Fibroblast of lung (primary cell): ENCODE measurements around the gene RTBDN. TPM values are rescaled to one million over a fixed set of nuclear protein-coding genes. Genes with fewer than 3 reads are reported as not detected.

Experiments
- DNase-seq, 2 donors: peaks; one replicate each; pipeline versions ENCODE4 v3.0.0 to v3.0.0-alpha.2; 2010; ENCODE audit warnings: low read depth in 2 of 2
- H2AFZ ChIP-seq: 2 replicates; pipeline ENCODE4 v1.5.1; 2012; ENCODE audit warnings: low read length, control low read depth, inconsistent platforms
- H3K27ac ChIP-seq: 2 replicates; pipeline ENCODE4 v1.5.1; 2011; ENCODE audit warnings: low read length, control low read depth; ENCODE audit not compliant: insufficient read depth
- H3K27me3 ChIP-seq: 2 replicates; pipeline ENCODE4 v1.5.1; 2011; ENCODE audit warnings: mild to moderate bottlenecking, low read length; ENCODE audit not compliant: control insufficient read depth, insufficient read depth
- H3K36me3 ChIP-seq: 2 replicates; pipeline ENCODE4 v1.5.1; 2011; ENCODE audit warnings: low read length; ENCODE audit not compliant: control insufficient read depth, insufficient read depth
- H3K4me1 ChIP-seq: 2 replicates; pipeline ENCODE4 v1.5.1; 2011; ENCODE audit warnings: low read length; ENCODE audit not compliant: control insufficient read depth, insufficient read depth; ENCODE audit errors: extremely low read depth
- H3K4me2 ChIP-seq: 2 replicates; pipeline ENCODE4 v1.5.1; 2011; ENCODE audit warnings: low read length, control low read depth; ENCODE audit not compliant: insufficient read depth; ENCODE audit errors: extremely low read depth
- H3K4me3 ChIP-seq, 4 experiments: fragments of 200-600 bp in 1 of 4; sonication (generic) in 1 of 4; replicated peaks in 1 of 4; 2 replicates each; pipeline ENCODE4 v1.5.1; 2011 to 2016; ENCODE audit warnings: low read length in 4 of 4, low read depth in 3 of 4, mild to moderate bottlenecking in 3 of 4, control low read depth in 2 of 4, inconsistent platforms in 1 of 4, mixed read lengths in 1 of 4; ENCODE audit not compliant: insufficient read depth in 1 of 4; ENCODE audit errors: control extremely low read depth in 1 of 4
- H3K79me2 ChIP-seq: 2 replicates; pipeline ENCODE4 v1.5.1; 2012; ENCODE audit warnings: mild to moderate bottlenecking, low read length, inconsistent platforms; ENCODE audit not compliant: control insufficient read depth, insufficient read depth
- H3K9ac ChIP-seq: 2 replicates; pipeline ENCODE4 v1.5.1; 2011; ENCODE audit warnings: mild to moderate bottlenecking, low read length, control low read depth; ENCODE audit not compliant: insufficient read depth
- H3K9me3 ChIP-seq: 2 replicates; pipeline ENCODE4 v1.5.1; 2012; ENCODE audit warnings: low read depth, low read length; ENCODE audit not compliant: control insufficient read depth, insufficient read depth
- H4K20me1 ChIP-seq: 2 replicates; pipeline ENCODE4 v1.5.1; 2011; ENCODE audit warnings: low read length; ENCODE audit not compliant: control insufficient read depth, insufficient read depth; ENCODE audit errors: extremely low read depth
- CTCF ChIP-seq, 2 donors: IDR thresholded peaks in 1 of 2; conservative IDR thresholded peaks in 1 of 2; 1 replicate in 1 of 2; 2 replicates in 1 of 2; pipeline ENCODE4 v1.5.1; 2011 to 2012; ENCODE audit warnings: low read length in 2 of 2, control low read depth in 1 of 2, inconsistent platforms in 1 of 2, low read depth in 1 of 2, mild to moderate bottlenecking in 1 of 2
- EZH2 ChIP-seq: IDR thresholded peaks from 2 replicates; pipeline ENCODE4 v1.5.1; 2012; ENCODE audit warnings: low read length, control low read depth, mild to moderate bottlenecking; ENCODE audit errors: missing control alignments
- polyA plus RNA-seq, 2 donors: library from polyadenylated mRNA; depleted of rRNA in 1 of 2; stranded (reverse) in 1 of 2; unstranded in 1 of 2; fragments of >200 nt; gene quantifications; 2 replicates each; pipeline ENCODE4 v1.2.1, GENCODE V29; 2011 to 2012; ENCODE audit warnings: missing spikeins in 1 of 2
- total RNA-seq: library from RNA; depleted of rRNA; stranded (reverse); fragments of >200 nt; gene quantifications from 2 replicates; pipeline ENCODE4 v1.2.1, GENCODE V29; 2014

The RTBDN gene
- total and polyA plus RNA-seq, 2 donors (not counting 1 experiment from before 2014, with no cell fraction given) = not detected

GRCh38 chr19:12777217-12778016 lies 57.0 kb downstream of the RTBDN start:
- Histone ChIP-seq H3K4me1 (peaks cover 38% of the 10 kb centered on the region), H3K27ac (peak overlapping the region; percentile 94), H4K20me1 (no peaks in the 10 kb centered on the region), H3K9me3 (no peaks in the 10 kb centered on the region), H2AFZ (peak overlapping the region; percentile 49), H3K4me2 (peak overlapping the region; percentile 96), H3K9ac (peak overlapping the region; percentile 87), H3K4me3 (peak overlapping the region; percentile 52 to 70 (median 60)), H3K79me2 (no peaks in the 10 kb centered on the region), H3K36me3 (no peaks in the 10 kb centered on the region), H3K27me3 (no peaks in the 10 kb centered on the region)
- TF ChIP-seq EZH2 (no peak), CTCF (conservative IDR thresholded peaks at IDR 0.05 in 1 of 2, IDR thresholded peaks at IDR 0.05 in 1 of 2; ENCODE audit: low read depth in 1 of 2, low read length in 2 of 2) (peak; percentile 77 to 89)
- peak; percentile 64 to 81 for DNase-seq

Other genes with a start within 250 kb of the RTBDN start
- gene ZNF490, start 223.8 kb downstream of the RTBDN start, total RNA-seq = 8.0 and 16.8 TPM in 2 replicates
- gene ZNF490, start 223.8 kb downstream of the RTBDN start, polyA plus RNA-seq = 3.9 and 4.1 TPM in 2 replicates
- 9.2 and 12.2 TPM in 2 replicates for gene ZNF791, start 223.7 kb downstream of the RTBDN start, total RNA-seq
- 9.4 and 11.4 TPM in 2 replicates for gene ZNF791, start 223.7 kb downstream of the RTBDN start, polyA plus RNA-seq
- gene MAN2B1, start 167.8 kb downstream of the RTBDN start, total RNA-seq = 33.1 and 36.0 TPM in 2 replicates
- gene MAN2B1, start 167.8 kb downstream of the RTBDN start, polyA plus RNA-seq = 28.3 and 30.7 TPM in 2 replicates
- gene WDR83, start 167.8 kb downstream of the RTBDN start, total RNA-seq = 8.7 and 11.7 TPM in 2 replicates
- 4.1 and 5.1 TPM in 2 replicates for gene WDR83, start 167.8 kb downstream of the RTBDN start, polyA plus RNA-seq
- gene DHPS, start 152.7 kb downstream of the RTBDN start, total RNA-seq = 56.5 and 60.4 TPM in 2 replicates
- gene DHPS, start 152.7 kb downstream of the RTBDN start, polyA plus RNA-seq = 43.2 and 52.2 TPM in 2 replicates
- gene GNG14, start 146.6 kb downstream of the RTBDN start, total RNA-seq = not detected in 2 replicates
- gene GNG14, start 146.6 kb downstream of the RTBDN start, polyA plus RNA-seq = not detected in 2 replicates
- gene FBXW9, start 137.9 kb downstream of the RTBDN start, total RNA-seq = 3.1 and 3.3 TPM in 2 replicates
- gene FBXW9, start 137.9 kb downstream of the RTBDN start, polyA plus RNA-seq = 3.3 and 4.4 TPM in 2 replicates
- gene TNPO2, start 110.6 kb downstream of the RTBDN start, total RNA-seq = 28.2 and 36.0 TPM in 2 replicates
- 52.5 and 75.0 TPM in 2 replicates for gene TNPO2, start 110.6 kb downstream of the RTBDN start, polyA plus RNA-seq
- 117 and 186 TPM in 2 replicates for gene TRIR, start 99.9 kb downstream of the RTBDN start, total RNA-seq
- gene TRIR, start 99.9 kb downstream of the RTBDN start, polyA plus RNA-seq = 155 and 199 TPM in 2 replicates
- 94.1 and 95.3 TPM in 2 replicates for gene GET3, start 97.1 kb downstream of the RTBDN start, total RNA-seq
- gene GET3, start 97.1 kb downstream of the RTBDN start, polyA plus RNA-seq = 123 and 208 TPM in 2 replicates
- not detected in 2 replicates for gene BEST2, start 82.8 kb downstream of the RTBDN start, total RNA-seq
- gene BEST2, start 82.8 kb downstream of the RTBDN start, polyA plus RNA-seq = not detected in 2 replicates
- 16.4 and 26.6 TPM in 2 replicates for gene HOOK2, start 59.0 kb downstream of the RTBDN start, total RNA-seq
- gene HOOK2, start 59.0 kb downstream of the RTBDN start, polyA plus RNA-seq = 6.6 TPM in 2 replicates
- 108 and 118 TPM in 2 replicates for gene JUNB, start 43.1 kb downstream of the RTBDN start, total RNA-seq
- 20.2 and 93.3 TPM in 2 replicates for gene JUNB, start 43.1 kb downstream of the RTBDN start, polyA plus RNA-seq
- 166 and 228 TPM in 2 replicates for gene PRDX2, start 32.8 kb downstream of the RTBDN start, total RNA-seq
- 186 and 294 TPM in 2 replicates for gene PRDX2, start 32.8 kb downstream of the RTBDN start, polyA plus RNA-seq
- 0.51 TPM in 1 of 2 replicates, not detected in the other for gene THSD8, start 32.5 kb downstream of the RTBDN start, total RNA-seq
- gene THSD8, start 32.5 kb downstream of the RTBDN start, polyA plus RNA-seq = 2.8 TPM in 1 of 2 replicates, not detected in the other
- 3.1 and 8.9 TPM in 2 replicates for gene RNASEH2A, start 28.0 kb downstream of the RTBDN start, total RNA-seq
- 14.3 and 51.3 TPM in 2 replicates for gene RNASEH2A, start 28.0 kb downstream of the RTBDN start, polyA plus RNA-seq
- gene MAST1, start 3.9 kb upstream of the RTBDN start, total RNA-seq = 0.26 and 1.3 TPM in 2 replicates
- 0.20 and 0.30 TPM in 2 replicates for gene MAST1, start 3.9 kb upstream of the RTBDN start, polyA plus RNA-seq
- 23.4 and 26.6 TPM in 2 replicates for gene DNASE2, start 46.9 kb upstream of the RTBDN start, total RNA-seq
- 24.1 and 25.1 TPM in 2 replicates for gene DNASE2, start 46.9 kb upstream of the RTBDN start, polyA plus RNA-seq
- gene KLF1, start 52.6 kb upstream of the RTBDN start, total RNA-seq = under 0.01 TPM in 1 of 2 replicates, not detected in the other
- not detected in 2 replicates for gene KLF1, start 52.6 kb upstream of the RTBDN start, polyA plus RNA-seq
- gene GCDH, start 56.6 kb upstream of the RTBDN start, total RNA-seq = 11.8 and 18.0 TPM in 2 replicates
- gene GCDH, start 56.6 kb upstream of the RTBDN start, polyA plus RNA-seq = 10.3 and 15.5 TPM in 2 replicates
- not detected in 2 replicates for gene SYCE2, start 84.7 kb upstream of the RTBDN start, total RNA-seq
- 0.19 and 0.40 TPM in 2 replicates for gene SYCE2, start 84.7 kb upstream of the RTBDN start, polyA plus RNA-seq
- 38.6 and 49.6 TPM in 2 replicates for gene FARSA, start 99.1 kb upstream of the RTBDN start, total RNA-seq
- 23.5 and 37.9 TPM in 2 replicates for gene FARSA, start 99.1 kb upstream of the RTBDN start, polyA plus RNA-seq
- 839 and 1,447 TPM in 2 replicates for gene CALR, start 104.0 kb upstream of the RTBDN start, total RNA-seq
- 2,698 and 2,757 TPM in 2 replicates for gene CALR, start 104.0 kb upstream of the RTBDN start, polyA plus RNA-seq
- gene RAD23A, start 111.3 kb upstream of the RTBDN start, total RNA-seq = 51.1 and 72.2 TPM in 2 replicates
- 46.2 and 62.5 TPM in 2 replicates for gene RAD23A, start 111.3 kb upstream of the RTBDN start, polyA plus RNA-seq
- 17.7 and 19.7 TPM in 2 replicates for gene GADD45GIP1, start 122.6 kb upstream of the RTBDN start, total RNA-seq
- 19.5 and 28.2 TPM in 2 replicates for gene GADD45GIP1, start 122.6 kb upstream of the RTBDN start, polyA plus RNA-seq
- not detected in 2 replicates for gene DAND5, start 135.0 kb upstream of the RTBDN start, total RNA-seq
- 0.03 TPM in 1 of 2 replicates, not detected in the other for gene DAND5, start 135.0 kb upstream of the RTBDN start, polyA plus RNA-seq
- gene NFIX, start 160.9 kb upstream of the RTBDN start, total RNA-seq = 55.2 and 74.8 TPM in 2 replicates
- gene NFIX, start 160.9 kb upstream of the RTBDN start, polyA plus RNA-seq = 35.7 and 75.9 TPM in 2 replicates